ENCODE data around the gene ARL17B. TPM values are rescaled to one million over a fixed set of nuclear protein-coding genes. Genes with fewer than 3 reads are reported as not detected.
A peak's percentile ranks its signal among the peaks of the same experiment; 100 is the strongest.
"Not testable (repeated sequence)": the region's sequence is repeated elsewhere in the genome, so short reads cannot be mapped to it uniquely, and the experiment has no call there.

Gene ARL17B
- total RNA-seq, 1 donor from 2014 or later, result 11.2 TPM

DNA sequence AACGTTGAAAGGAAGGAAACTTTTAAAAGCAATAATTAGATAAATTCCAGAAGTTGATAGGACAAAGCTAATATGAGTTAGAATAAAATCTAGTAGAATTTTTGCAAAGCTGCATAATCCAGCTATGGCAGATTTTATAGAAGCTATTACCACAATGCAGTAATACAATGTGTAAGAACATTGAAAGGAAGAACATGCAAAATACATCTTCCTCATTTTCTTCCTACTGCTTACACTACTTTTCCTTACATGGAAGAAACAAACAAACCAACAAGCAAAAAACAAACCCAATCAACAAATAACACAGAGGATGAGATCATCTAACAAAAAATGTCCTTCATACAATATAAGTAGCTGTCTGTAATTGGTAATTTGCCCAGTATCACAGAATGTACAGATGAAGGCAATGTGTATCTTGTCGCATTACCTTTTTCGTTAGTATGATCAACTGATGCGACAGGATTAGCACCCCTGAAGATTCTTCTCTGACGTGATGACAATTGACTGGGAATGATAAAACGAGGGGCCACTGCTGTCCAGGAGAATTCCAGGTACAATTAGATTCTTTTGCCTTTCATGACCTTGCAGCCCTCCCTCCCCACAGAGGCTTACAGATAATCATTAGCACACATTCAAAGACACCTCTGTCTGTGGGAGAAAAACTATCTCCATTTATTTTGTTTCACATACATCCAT lies 87.9 kb downstream of the ARL17B start:
- TF ChIP-seq, protein P1, sequence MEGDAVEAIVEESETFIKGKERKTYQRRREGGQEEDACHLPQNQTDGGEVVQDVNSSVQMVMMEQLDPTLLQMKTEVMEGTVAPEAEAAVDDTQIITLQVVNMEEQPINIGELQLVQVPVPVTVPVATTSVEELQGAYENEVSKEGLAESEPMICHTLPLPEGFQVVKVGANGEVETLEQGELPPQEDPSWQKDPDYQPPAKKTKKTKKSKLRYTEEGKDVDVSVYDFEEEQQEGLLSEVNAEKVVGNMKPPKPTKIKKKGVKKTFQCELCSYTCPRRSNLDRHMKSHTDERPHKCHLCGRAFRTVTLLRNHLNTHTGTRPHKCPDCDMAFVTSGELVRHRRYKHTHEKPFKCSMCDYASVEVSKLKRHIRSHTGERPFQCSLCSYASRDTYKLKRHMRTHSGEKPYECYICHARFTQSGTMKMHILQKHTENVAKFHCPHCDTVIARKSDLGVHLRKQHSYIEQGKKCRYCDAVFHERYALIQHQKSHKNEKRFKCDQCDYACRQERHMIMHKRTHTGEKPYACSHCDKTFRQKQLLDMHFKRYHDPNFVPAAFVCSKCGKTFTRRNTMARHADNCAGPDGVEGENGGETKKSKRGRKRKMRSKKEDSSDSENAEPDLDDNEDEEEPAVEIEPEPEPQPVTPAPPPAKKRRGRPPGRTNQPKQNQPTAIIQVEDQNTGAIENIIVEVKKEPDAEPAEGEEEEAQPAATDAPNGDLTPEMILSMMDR (IDR thresholded peaks at IDR 0.05), result no peak
- H3K4me3 Mint-ChIP-seq (ENCODE audit: unreplicated experiment), result no peak overlapping the region
- no peaks in the 10 kb centered on the region for H3K4me1 Mint-ChIP-seq (ENCODE audit: unreplicated experiment)
- H3K27me3 Mint-ChIP-seq (ENCODE audit: unreplicated experiment), result peaks cover 63% of the 10 kb centered on the region
- DNase-seq (ENCODE audit: extremely low spot score, unreplicated experiment), result peak; percentile 53
- no peaks in the 10 kb centered on the region for H3K36me3 Mint-ChIP-seq (ENCODE audit: unreplicated experiment)
- no peak overlapping the region for H3K27ac Mint-ChIP-seq (ENCODE audit: unreplicated experiment)
- H3K9me3 Mint-ChIP-seq (ENCODE audit: unreplicated experiment), result no peaks in the 10 kb centered on the region

DNA sequence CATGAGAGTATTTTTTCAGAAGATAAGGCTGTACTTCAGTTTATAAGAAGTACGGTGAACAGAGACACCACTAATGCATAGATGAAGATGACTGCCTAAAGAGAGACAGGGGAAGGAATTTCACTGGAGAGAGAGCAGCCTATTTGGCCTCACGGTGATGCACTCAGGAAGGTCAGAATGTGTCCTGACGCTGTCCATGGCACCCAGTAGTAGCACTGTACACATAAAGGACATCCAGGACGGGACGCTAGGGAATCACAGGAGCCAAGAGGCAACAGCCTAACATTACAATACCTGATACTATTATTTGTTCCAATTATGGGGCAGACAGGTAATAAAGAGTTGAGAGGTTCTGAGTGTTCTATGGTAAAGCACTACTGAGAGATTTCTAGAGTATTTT lies 91.5 kb downstream of the ARL17B start:
- no peak overlapping the region for H3K4me3 Mint-ChIP-seq (ENCODE audit: unreplicated experiment)
- peaks cover 54% of the 10 kb centered on the region for H3K27me3 Mint-ChIP-seq (ENCODE audit: unreplicated experiment)
- H3K27ac Mint-ChIP-seq (ENCODE audit: unreplicated experiment), result no peak overlapping the region
- TF ChIP-seq, protein P1 (IDR thresholded peaks at IDR 0.05), result no peak
- peaks cover 16% of the 10 kb centered on the region for H3K4me1 Mint-ChIP-seq (ENCODE audit: unreplicated experiment)
- H3K36me3 Mint-ChIP-seq (ENCODE audit: unreplicated experiment), result no peaks in the 10 kb centered on the region
- DNase-seq (ENCODE audit: extremely low spot score, unreplicated experiment), result no peak
- H3K9me3 Mint-ChIP-seq (ENCODE audit: unreplicated experiment), result no peaks in the 10 kb centered on the region

DNA sequence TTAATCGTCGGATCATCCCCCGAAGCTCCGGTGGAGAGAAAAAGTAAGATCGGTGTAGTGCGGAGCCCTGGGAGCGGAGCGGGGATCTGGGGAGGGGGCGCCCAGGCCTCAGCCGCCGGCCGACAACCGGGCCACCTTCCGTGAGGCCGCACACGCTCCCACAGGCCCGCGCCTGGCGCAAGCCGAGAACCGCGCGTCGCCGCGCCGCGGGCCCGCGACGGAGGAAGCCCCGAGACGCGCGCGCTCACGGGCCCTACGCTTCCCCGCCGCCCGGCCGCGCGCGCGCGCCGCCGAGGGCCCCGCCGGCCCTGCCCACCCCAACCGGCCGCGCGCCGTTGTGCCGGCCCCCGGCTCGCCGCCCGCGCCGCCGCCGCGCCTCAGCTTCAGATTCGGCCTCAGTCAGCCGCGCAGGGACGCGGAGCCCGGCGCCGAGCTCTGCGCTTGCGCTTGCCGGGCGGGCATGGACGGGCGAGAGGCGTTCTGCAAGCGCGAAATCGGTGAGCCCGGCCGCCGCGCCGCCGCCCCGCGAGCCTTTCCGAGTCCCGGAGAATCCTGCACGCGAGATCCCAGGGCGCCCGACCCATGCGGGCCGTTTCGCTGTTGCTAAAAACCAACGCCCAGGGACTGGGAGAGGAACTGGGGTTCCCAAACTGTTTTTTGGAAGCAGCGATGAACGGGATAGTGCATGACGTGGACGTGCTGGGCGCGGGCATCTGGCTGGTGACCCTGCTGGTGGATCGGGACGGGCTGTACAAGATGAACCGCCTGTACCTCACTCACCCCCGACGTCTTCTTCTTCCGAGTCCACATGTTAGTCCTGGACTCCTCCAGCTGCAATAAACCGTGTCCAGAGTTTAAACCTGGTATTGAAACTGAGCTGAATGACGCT lies 94.7 kb downstream of the ARL17B start:
- peak overlapping the region; percentile 82 for H3K4me3 Mint-ChIP-seq (ENCODE audit: unreplicated experiment)
- TF ChIP-seq, protein P1 (IDR thresholded peaks at IDR 0.05), result no peak
- peaks cover 22% of the 10 kb centered on the region for H3K4me1 Mint-ChIP-seq (ENCODE audit: unreplicated experiment)
- peaks cover 27% of the 10 kb centered on the region for H3K27me3 Mint-ChIP-seq (ENCODE audit: unreplicated experiment)
- H3K9me3 Mint-ChIP-seq (ENCODE audit: unreplicated experiment), result no peaks in the 10 kb centered on the region
- DNase-seq (ENCODE audit: extremely low spot score, unreplicated experiment), result peak; percentile 95
- peak overlapping the region; percentile 91 for H3K27ac Mint-ChIP-seq (ENCODE audit: unreplicated experiment)
- no peaks in the 10 kb centered on the region for H3K36me3 Mint-ChIP-seq (ENCODE audit: unreplicated experiment)

DNA sequence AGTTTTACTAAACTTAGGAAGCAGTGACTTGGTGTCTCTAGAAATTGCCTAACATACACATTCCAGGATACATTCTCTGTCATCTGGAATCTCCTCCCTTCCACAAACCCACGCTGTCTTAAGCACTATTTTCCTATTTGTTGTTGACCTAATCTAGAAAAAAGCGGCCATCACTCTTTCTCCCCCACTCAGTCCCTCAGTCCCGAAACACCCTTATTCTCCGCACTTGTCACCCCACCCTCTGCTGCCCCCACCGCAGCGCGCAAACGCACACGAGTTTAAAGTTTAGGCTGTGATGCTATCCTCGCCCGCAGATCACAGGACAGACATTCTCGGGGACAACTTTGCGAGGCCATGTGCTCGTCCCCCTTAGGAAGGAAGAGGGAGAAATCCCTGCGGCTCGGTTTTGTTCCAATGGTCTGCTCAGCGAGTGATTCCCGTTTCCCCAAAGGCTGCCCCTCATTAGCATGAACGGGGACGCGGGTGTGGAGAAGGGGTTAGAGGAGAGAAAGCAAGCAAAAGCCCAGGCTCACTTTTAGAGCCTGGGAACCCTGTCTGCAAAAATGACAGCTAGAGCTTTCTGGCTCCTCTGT lies 95.4 kb downstream of the ARL17B start:
- H3K27me3 Mint-ChIP-seq (ENCODE audit: unreplicated experiment), result peaks cover 25% of the 10 kb centered on the region
- H3K36me3 Mint-ChIP-seq (ENCODE audit: unreplicated experiment); H3K9me3 Mint-ChIP-seq (ENCODE audit: unreplicated experiment); DNase-seq (ENCODE audit: extremely low spot score, unreplicated experiment): not testable (repeated sequence)
- H3K27ac Mint-ChIP-seq (ENCODE audit: unreplicated experiment), result peak overlapping the region; percentile 91
- peak overlapping the region; percentile 81 for H3K4me3 Mint-ChIP-seq (ENCODE audit: unreplicated experiment)
- peaks cover 22% of the 10 kb centered on the region for H3K4me1 Mint-ChIP-seq (ENCODE audit: unreplicated experiment)

DNA sequence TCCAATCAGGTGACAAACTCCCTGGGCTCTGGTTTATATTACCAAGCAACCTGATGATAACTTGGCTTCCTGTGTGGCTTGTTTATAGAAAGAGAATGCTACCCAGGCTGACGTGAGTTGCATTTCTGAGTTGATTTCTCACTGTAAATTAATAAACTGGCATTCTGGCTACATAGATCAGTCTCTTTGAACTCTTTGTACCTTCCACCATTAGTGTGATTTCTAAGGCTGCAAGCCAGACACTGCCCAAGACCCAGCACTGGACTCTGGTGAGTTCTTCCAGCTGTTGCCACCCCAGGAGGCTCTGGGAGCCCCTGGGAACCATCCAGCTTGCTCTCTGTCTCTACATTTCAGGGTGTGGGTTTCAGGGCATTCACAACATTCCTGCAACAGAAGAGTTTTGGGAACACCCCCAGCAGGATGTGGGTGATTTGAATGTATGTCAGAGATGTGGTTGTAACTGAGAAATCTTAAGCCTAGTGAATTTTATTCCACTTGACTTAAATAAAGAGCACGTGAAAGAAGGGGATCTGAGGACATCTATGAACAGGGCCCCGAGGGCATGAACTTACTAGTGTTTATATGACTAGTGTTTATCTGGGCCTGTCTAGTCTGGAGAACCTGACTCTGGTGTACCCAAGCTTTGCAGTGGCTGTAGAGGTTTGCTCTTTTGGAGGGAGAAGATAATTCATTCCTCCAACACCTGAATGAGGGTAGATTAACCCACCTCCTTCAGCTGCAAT lies 96.9 kb downstream of the ARL17B start:
- H3K36me3 Mint-ChIP-seq (ENCODE audit: unreplicated experiment), result peaks cover 2% of the 10 kb centered on the region
- H3K4me3 Mint-ChIP-seq (ENCODE audit: unreplicated experiment), result no peak overlapping the region
- peak overlapping the region; percentile 25 for H3K27ac Mint-ChIP-seq (ENCODE audit: unreplicated experiment)
- TF ChIP-seq, protein P1 (IDR thresholded peaks at IDR 0.05), result no peak
- no peaks in the 10 kb centered on the region for H3K9me3 Mint-ChIP-seq (ENCODE audit: unreplicated experiment)
- DNase-seq (ENCODE audit: extremely low spot score, unreplicated experiment), result peak; percentile 84
- peaks cover 24% of the 10 kb centered on the region for H3K4me1 Mint-ChIP-seq (ENCODE audit: unreplicated experiment)
- H3K27me3 Mint-ChIP-seq (ENCODE audit: unreplicated experiment), result peaks cover 15% of the 10 kb centered on the region

All from osteocyte (in vitro differentiated cells).